Skin epidermis (tissue), 12 donors: ENCODE results near the gene ACLY.

Experiments used
- H3K27ac ChIP-seq, 21 experiments: fragments of 200-600 bp; sonication (generic) in 11 of 21; one replicate each; pipeline ENCODE4 v1.5.0; 2020; ENCODE audit warnings: mild to moderate bottlenecking in 3 of 21, inconsistent platforms in 2 of 21, moderate library complexity in 2 of 21
- H3K4me3 ChIP-seq, 7 experiments: fragments of 200-600 bp; sonication (generic) in 2 of 7; one replicate each; pipeline ENCODE4 v1.5.0; 2020; ENCODE audit warnings: inconsistent platforms in 2 of 7, mild to moderate bottlenecking in 2 of 7, moderate library complexity in 1 of 7

Gene ACLY

GRCh38 chr17:41917192-41917591, 1.6 kb downstream of the ACLY start:
- peak overlapping the region in 5 of 7 experiments; percentile 81 to 100 (median 99) for H3K4me3 ChIP-seq
- peak overlapping the region in 7 of 21 experiments; percentile 32 to 94 (median 93) for H3K27ac ChIP-seq

GRCh38 chr17:41915566-41915965, 3.2 kb downstream of the ACLY start:
- Histone ChIP-seq H3K27ac (no peak overlapping the region), H3K4me3 (no peak overlapping the region)

GRCh38 chr17:41915020-41915419, 3.7 kb downstream of the ACLY start:
- no peak overlapping the region for H3K27ac ChIP-seq
- H3K4me3 ChIP-seq: no peak overlapping the region

- Histone ChIP-seq H3K27ac (no peak overlapping the region), H3K4me3 (no peak overlapping the region)
Observed at GRCh38 chr17:41914358-41914766, 4.4 kb downstream of the ACLY start.

- Histone ChIP-seq H3K4me3 (no peak overlapping the region), H3K27ac (no peak overlapping the region)
Observed at GRCh38 chr17:41913798-41914197, 5.0 kb downstream of the ACLY start.

GRCh38 chr17:41912925-41913324, 5.8 kb downstream of the ACLY start:
- no peak overlapping the region for H3K27ac ChIP-seq
- no peak overlapping the region for H3K4me3 ChIP-seq

GRCh38 chr17:41910701-41911391, 7.9 kb downstream of the ACLY start:
- Histone ChIP-seq H3K4me3 (no peak overlapping the region), H3K27ac (peak overlapping the region in 2 of 21 experiments; percentile 44 to 65)

GRCh38 chr17:41909088-41909487, 9.7 kb downstream of the ACLY start:
- H3K27ac ChIP-seq: no peak overlapping the region
- H3K4me3 ChIP-seq: no peak overlapping the region

GRCh38 chr17:41907633-41908539, 10.9 kb downstream of the ACLY start:
- Histone ChIP-seq H3K4me3 (no peak overlapping the region), H3K27ac (no peak overlapping the region)

- Histone ChIP-seq H3K4me3 (no peak overlapping the region), H3K27ac (no peak overlapping the region)
Observed at GRCh38 chr17:41907185-41907556, 11.6 kb downstream of the ACLY start.

- Histone ChIP-seq H3K27ac (no peak overlapping the region), H3K4me3 (no peak overlapping the region)
Observed at GRCh38 chr17:41906465-41907184, 12.1 kb downstream of the ACLY start.

- no peak overlapping the region for H3K27ac ChIP-seq
- H3K4me3 ChIP-seq: no peak overlapping the region
Observed at GRCh38 chr17:41905172-41905571, 13.6 kb downstream of the ACLY start.

- no peak overlapping the region for H3K4me3 ChIP-seq
- H3K27ac ChIP-seq: no peak overlapping the region
Observed at GRCh38 chr17:41904242-41904841, 14.4 kb downstream of the ACLY start.

- Histone ChIP-seq H3K4me3 (no peak overlapping the region), H3K27ac (no peak overlapping the region)
Observed at GRCh38 chr17:41901646-41902045, 17.1 kb downstream of the ACLY start.

GRCh38 chr17:41896726-41897125, 22.0 kb downstream of the ACLY start:
- no peak overlapping the region for H3K27ac ChIP-seq
- no peak overlapping the region for H3K4me3 ChIP-seq

- Histone ChIP-seq H3K4me3 (no peak overlapping the region), H3K27ac (peak overlapping the region in 8 of 21 experiments; percentile 11 to 60 (median 47))
Observed at GRCh38 chr17:41895617-41896016, 23.1 kb downstream of the ACLY start.

- H3K4me3 ChIP-seq: no peak overlapping the region
- peak overlapping the region in 9 of 21 experiments; percentile 11 to 60 (median 45) for H3K27ac ChIP-seq
Observed at GRCh38 chr17:41894791-41895331, 23.9 kb downstream of the ACLY start.

- Histone ChIP-seq H3K27ac (no peak overlapping the region), H3K4me3 (no peak overlapping the region)
Observed at GRCh38 chr17:41893384-41893783, 25.4 kb downstream of the ACLY start.

GRCh38 chr17:41892021-41892376, 26.8 kb downstream of the ACLY start:
- H3K27ac ChIP-seq: no peak overlapping the region
- no peak overlapping the region for H3K4me3 ChIP-seq
